COLO829 (cell line): ENCODE data around the gene MYL4.
"Not testable (repeated sequence)": the region's sequence is repeated elsewhere in the genome, so short reads cannot be mapped to it uniquely, and the experiment has no call there.

Source experiments
- DNase-seq: peaks from one replicate; pipeline ENCODE4 v3.0.0; 2012; ENCODE audit warnings: low spot score

The MYL4 gene

DNA sequence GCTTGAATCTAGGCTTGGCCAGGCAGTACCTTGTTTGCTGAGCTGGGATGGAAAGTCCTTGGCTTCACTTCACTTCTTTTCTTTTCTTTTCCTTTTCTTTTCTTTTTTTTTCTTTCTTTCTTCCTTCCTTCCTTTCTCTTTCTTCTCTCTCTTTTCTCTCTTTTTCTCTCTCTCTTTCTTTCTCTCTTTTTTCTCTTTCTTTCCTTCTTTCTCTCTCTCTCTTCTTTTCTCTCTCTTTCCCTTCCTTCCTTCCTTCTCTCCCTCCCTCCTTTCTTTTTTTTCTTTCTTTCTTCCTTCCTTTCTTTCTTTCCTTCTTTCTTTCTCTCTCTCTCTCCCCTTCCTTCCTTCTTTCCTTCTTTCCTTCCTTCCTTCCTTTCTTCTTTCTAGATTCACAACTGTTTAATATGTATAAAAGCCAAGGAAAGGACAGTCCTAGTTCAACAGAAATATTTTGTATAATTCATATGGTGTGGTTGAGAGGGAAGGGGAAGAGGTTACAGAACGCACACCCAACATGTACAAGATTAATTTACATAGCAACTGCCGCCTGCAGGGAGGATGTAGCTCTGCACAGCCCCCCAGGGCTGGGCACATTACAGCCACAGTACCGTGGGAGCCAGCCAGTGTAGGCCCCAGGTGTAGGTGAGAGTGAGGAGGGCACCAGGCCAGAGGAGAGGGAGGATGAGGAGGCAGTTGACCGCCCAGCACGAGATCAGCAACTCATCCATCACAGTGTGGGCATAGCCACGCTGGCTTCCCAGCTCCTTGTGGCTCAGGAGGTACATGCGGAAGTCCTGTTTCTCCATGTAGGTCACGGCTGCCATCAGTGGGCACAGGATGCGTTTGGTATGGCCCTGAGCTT is 34.8 kb downstream of the MYL4 start:
- DNase-seq = no peak

DNA sequence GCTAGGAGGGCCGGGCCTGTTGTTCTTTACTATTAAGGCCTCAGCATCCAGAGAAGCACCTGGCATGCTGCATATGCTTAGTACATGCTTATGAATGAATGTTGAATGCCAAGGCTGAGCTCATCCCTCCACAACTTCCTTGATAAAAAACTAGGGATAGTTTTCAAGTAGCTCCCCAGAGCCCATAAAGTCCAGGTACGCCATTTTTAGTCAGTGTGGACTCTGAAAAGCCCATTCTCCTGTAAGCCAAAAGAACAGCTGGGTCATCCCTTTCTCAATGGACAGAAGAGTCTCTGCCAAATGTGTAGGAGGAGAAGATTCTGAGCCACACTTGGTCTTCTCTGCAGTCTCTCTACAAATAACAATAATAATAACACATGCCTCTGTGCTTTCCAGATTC is 35.5 kb downstream of the MYL4 start:
- DNase-seq = no peak

DNA sequence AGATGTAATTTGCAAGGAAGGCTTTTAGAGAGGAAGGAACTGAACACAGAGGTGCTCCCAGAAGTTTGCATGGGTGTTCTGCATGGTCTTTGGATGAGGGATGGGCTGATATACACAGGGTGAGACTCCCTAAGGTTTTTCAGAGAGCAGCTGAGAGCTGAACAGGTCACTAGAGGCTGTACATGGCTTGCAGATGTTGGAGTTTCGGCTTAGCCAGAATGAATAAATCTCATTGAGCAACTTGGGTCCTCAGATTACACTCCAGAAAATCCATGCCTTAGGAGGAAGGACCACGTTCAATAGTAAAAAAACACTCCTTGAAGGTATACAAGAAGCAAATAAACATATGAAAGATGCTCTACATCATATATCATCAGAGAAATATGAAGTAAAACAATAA is 37.0 kb downstream of the MYL4 start:
- DNase-seq = no peak

DNA sequence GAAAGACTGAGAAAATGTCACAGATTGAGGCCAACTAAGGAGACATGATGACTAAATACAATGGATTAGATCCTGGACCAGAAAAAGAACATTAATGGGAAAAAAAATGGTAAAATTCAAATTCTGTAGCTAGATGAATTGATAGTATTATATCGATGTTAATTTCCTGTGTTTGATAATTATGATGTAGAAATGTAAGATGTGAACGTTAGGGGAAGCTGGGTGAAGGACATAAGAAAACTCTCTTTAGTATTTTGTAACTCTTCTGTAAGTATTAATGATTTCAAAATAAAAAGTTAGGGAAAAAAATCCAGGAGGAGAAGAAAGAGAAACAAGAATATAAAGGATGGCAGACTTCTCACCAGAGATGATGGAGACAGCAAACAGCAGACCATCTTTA is 41.7 kb downstream of the MYL4 start:
- no peak for DNase-seq

DNA sequence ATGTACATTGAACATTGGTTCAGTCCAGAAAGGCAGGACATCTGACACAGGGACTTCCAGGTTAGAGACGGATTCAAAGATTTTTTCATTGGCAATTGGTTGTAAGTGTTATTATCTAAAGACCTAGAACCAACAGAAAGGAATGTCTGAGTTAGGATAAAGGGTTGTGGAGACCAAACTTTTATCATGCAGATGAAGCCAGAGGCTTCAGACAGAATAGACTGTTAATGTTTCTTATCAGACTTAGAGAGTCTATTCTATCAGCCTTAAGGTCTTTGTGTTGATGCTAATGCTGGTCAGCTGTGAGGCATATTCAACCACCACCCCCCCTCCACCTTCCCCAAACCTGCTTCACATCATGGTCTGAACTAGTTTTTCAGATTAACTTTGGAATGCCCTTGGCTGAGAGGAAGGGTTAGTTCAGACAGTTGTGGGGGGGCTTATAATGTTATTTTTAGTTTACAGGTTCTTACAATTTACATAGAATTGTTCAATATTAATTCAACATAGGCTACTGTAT is 42.3 kb downstream of the MYL4 start:
- DNase-seq = no peak

DNA sequence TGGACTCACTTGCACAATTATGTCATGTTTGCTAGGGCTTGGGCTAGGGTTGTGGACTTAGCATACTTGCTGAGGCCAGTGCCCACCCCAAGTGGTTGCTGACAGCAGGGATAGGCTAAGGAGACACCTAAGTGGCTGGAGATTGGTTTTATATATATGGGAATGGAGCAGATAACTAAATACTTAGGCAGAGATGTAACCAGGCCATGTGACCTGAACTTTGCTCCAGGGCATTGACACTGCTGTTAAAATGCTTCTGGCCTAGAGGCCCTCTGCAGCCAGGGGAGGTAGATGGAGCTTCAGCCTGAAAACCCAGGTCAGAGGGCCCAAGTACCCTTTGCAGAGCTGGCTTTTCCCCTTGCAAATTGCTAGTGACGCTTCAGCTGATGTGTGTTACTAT is 43.1 kb downstream of the MYL4 start:
- DNase-seq = no peak

DNA sequence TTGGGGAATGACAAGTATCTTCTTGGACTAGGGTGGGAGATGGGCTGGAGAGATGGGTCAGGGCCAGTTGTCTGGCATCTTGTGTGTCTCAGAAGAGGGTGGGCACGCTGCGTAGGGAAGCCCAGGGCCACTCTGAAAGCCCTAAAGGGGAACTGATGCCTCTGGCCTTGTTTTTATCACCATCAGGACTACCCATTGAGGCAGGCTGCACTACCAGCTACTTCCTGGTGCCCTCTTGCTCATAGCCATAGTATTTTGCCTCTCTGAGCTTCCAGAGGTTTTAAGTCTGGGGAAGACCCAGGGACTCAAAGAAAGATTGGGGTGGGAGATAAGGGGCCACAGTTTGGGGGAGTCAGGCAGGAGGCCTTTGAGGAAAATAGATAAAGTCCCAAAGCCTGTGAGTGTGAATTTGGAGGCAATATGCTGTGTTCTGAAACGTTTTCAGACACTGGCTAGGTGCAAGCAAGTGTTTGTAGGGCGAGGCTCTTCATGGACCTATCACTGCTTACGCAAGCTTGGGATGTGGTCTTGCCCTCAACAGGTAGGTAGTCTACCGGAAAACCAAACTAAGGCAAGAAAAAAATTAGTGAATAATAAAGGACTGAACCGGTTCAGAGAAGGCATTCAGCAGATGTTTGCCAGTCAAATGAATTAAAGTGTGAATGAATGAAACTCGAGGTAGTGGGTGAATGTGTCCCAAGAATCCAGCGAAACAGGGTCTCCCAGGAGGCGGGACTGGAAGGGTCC is 43.8 kb downstream of the MYL4 start:
- no peak for DNase-seq

DNA sequence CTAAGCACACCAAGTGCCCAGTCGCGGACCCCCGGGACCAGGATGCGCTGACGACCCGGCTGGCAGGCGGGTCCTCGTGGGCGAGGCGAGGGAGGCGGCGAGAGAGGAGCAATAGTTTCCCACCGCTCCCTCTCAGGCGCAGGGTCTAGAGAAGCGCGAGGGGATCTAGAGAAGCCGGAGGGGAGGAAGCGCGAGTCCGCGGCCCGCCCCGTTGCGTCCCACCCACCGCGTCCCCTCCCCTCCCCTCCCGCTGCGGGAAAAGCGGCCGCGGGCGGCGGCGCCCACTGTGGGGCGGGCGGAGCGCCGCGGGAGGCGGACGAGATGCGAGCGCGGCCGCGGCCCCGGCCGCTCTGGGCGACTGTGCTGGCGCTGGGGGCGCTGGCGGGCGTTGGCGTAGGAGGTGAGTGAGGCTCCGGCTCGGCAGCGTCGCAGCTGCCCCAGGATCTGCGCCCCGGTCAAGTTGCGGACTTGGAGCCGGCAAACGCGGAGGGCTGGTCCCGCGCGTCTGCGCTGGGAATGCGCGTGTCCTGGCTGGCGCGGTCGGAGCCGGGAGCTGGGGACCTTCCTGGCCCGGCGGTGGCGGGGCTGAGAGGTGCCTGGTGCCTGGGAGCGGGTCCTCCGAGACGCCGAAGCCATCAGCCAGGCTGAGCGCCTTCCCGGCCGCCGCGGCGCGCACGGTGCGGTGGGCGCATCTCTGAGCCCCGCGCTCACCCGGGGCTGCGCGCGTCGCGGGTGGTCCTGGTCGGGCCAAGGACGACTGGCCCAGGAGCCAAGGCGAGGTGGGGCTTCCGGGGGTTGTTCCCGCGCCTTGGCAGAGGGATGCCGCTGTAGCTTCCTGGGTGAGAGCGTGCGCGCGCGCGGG is 44.6 kb downstream of the MYL4 start, which contains the start of gene ITGB3:
TSS of gene ITGB3 (plus strand) at position 287 of the 862 bp plus-strand sequence. CDS start at position 322, 35 bp downstream.
- DNase-seq = no peak

DNA sequence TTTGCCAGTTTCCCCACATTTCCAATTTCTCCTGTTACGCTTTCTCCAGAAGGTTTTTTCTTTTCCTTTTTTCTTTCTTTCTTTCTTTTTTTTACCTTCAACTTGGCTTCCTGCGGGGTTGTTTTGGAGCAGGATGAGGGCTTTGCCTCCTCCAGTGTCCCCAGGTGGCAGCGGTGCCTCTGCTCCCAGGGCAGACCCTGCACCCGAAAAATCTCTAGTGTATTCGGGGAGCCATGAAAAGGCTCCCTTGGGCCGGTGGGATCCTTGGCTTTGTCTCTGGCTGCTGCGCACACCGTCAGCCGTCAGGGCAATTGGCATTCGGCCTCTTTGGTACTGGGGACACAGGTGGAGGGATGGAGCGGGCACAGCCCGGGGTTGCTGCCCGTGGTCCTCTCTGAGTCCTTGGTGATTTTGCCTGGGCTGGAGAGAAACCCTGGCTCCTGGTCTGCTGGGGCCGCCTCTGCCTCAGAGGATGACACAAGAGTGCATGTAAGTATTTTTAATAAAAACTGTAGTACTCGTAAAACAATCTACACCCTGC is 45.3 kb downstream of the MYL4 start:
- no peak for DNase-seq

DNA sequence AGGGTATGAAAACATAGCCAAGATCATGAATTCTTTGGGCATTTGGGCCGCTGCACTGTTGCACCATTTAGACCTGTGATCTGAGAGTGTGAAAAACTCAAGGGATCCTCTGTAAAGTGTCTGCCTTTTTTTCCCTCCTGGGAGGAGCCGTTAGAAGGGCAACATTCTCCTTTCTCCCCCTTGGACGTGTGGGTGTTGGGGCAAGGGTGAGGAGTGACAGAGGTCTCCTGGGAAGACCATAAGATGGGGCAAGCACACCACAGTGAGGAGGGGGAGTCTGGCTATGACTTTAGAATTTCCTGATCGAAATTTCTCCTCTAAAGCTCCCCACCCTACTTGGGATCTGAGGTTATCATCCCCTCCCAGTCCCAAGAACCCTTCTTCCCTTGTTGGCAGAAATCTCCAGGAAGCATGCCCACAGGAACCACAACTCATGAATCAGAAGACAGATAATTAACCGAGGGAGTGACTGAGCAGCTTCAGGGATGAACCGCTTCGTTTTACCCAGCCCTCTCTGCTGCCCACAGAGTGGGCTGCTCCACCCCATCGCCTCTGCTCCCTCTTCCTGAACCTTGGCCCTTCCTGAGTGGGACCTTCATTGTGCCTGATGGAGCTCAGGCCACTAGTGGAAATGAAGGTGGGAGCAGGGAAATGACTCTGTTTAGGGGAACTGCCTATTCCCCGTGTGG is 48.6 kb downstream of the MYL4 start:
- peak; percentile 76 for DNase-seq

DNA sequence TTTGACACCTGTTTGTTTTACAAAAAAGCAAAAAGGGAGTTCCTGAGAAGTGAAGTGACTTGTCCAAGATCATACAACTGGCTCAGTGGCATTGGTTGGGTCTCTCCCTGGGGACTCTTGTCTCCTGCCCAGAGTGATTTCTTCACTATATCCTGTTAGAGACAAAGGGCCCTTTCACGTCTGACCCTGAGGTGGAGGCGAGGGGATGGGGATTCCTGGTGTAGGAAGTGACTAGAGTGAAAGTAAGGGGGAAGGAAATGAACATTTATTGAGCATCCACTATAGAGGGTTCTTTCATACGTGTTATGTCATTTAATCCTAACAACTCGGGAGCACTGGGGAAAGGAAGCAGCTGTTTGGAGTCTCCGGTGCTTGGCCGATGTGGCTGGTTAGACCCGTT is 53.4 kb downstream of the MYL4 start:
- peak; percentile 90 for DNase-seq

DNA sequence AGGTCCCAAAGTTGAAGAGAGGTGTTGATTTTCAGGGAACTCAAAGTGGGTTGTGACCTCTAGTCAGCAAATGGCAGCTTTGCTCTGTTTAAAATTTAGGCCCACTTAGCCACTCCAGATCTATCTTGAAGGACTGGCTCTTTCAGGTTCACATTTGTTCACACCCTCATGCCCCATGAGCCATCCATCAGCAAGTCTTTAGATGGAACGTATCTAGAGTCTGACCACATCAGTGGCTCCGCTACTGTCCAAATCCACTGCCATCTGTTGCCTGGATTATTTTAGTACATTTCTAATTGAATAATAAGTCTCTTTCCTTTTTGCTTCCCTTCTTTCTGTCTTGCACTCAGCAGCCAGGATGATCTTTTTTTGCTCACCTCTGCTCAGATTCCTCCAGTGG is 55.0 kb downstream of the MYL4 start:
- DNase-seq = no peak

DNA sequence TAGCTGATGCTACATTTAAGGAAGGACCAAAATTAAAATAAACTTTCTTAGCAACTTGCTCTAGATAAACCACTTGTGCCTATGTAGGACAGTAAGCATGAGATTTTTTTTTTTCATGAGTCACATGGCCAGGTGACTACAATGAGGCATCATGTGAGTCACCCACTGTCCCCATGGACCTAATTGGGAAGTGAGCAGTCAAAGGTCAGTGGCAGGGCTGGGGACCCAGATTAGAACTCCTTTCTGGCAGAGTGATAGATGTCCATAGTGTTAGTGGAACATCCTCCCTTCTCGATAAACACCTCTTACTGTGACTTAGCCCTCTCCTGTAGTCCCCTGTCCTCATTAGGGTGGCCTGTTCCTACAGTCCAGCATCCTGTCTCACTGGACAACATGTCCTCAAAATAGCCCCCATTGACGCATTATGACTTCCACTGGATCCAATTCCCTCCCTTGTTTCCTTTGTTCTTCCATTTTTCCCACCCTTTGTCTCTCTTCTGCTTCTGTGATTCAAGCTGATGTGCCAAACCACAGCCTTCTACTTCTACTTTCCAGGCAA is 56.9 kb downstream of the MYL4 start:
- DNase-seq = no peak

DNA sequence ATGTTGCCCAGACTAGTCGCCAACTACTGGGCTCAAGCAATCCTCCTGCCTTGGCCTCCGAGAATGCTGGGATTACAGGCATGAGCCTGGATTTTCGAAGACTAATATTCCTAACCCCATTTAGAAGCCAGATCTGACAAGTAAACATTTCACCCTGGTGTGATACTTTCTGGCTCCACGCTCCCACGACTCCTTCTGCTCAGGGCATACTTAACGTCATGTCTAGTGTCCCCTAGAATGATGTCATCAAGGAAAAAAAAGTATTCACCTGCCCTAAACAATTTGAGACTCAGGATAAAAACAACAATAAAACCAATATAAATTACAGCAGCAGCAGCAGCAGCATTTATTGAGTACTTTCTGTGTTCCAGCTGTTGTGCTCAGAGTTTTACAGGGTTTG is 57.6 kb downstream of the MYL4 start:
- no peak for DNase-seq

DNA sequence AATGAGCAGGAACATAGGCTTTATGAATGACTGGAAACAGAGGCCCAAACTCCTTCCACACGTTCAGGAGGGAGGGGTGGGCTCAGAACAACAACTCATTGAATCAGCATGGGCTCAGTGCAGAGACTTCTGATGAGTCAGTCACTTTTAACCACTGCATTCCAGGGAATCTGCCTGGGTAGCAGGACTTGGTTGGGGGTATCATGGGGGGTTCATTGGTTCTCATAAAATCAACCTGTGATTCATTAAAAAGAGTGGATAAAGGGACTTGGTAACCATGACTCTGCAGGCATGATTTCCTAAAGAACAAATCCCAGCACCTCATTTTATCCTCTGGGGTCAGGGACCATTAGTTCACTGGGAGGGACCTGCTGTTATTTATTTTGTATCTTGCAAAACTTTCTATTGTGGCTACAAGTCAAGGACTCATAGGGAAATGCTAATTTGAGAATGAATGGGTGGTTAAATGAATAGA is 58.2 kb downstream of the MYL4 start:
- DNase-seq = no peak

DNA sequence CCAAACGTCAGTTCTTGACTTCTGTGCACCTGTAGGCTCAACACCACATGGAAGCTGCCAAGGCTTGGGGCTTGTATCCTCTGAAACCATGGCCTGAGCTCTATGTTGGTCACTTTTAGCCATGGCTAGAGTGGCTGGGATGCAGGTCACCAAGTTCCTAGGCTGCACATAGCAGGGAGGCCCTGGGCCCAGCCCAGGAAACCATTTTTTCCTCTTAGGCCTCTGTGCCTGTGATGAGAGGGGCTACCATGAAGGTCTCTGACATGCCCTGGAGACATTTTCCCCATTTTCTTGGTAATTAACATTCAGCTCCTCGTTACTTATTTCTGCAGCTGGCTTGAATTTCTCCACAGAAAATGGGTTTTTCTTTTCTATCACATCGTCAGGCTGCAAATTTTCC is 59.8 kb downstream of the MYL4 start:
- not testable (repeated sequence) for DNase-seq

DNA sequence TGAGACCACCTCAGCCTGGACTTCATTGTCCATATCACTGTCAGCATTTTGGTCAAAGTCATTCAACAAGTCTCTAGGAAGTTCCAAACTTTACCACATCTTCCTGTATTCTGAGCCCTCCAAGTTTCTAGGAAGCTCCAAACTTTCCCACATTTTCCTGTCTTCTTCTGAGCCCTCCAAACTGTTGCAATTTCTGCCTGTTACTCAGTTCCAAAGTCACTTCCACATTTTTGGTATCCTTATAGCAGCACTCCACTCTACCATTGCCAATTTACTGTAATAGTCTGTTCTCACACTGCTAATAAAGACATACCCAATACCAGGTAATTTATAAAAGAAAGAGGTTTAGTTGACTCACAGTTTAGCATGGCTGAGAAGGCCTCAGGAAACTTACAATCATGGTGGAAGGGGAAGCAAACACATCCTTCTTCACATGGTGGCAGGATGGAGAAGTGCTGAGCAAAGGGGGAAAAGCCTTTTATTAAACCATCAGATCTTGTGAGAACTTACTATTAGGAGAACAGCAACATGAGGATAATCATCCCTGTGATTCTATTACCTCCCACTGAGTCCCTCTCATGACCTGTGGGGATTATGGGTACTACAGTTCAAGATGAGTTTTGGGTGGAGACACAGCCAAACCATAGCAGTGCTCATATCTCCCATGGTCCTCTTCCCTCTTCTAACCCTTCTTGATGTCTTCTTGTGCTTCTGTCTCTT is 60.6 kb downstream of the MYL4 start:
- DNase-seq = not testable (repeated sequence)

DNA sequence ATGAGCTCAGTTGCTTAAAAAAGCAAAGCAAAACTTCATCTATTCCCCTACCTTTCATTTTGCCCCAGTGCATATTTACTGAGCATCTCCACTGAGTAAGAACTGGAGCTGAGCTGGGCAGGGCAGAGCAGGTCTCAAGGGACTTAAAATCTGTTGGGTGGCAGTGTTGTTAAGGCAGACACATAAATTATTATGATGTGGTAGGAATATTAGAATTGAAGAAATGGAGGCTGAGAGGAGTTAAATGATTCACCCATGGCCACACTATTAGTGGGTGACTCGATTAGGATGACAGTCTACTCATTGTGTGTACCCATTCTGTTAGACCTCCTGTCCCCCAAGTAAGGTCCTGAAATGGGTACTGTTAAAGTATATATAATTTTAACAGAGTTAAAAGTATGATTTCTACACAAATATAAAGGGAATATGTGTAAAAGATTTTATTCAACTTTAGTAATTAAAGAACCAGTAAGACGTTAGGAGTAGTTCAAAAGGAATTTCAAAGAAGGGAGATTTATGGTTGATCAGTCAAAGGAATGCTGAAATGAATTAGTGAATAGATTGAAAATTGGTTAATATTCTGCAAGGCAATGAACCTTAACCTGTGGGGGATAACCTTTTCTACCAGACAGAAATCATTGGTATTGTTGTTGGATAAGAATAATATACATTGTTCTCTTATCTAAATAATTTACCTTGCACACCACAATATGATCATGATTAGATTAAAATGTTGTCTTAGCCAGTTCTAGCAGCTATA is 62.0 kb downstream of the MYL4 start:
- no peak for DNase-seq

DNA sequence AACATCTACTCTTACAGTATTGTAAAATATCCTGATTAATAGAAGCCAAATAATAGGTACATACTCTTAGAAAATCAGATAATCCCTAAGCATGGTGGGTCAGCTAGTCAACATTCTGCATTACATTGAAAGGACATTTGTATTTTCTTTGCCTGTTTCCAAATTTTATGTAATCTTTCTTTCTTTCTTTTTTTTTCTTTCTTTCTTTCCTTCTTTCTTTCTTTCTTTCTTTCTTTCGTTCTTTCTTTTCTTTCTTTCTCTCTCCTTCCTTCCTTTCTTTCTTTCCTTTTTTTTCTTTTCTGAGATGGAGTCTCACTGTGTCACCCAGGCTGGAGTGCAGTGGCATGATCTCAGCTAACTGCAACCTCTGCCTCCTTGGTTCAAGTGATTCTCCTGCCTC is 63.3 kb downstream of the MYL4 start:
- no peak for DNase-seq
